Activated T-helper 9 cell treated with anti-CD3 and anti-CD28 coated beads, Interleukin-2, amount 50 U/mL, for 16 hours (primary cell): ENCODE results near the gene GRAPL.
"Not testable (repeated sequence)": the region's sequence is repeated elsewhere in the genome, so short reads cannot be mapped to it uniquely, and the experiment has no call there.

ENCODE experiments used
- DNase-seq: peaks from one replicate; pipeline ENCODE4 v3.0.0-alpha.2; 2020; ENCODE audit warnings: low read depth

The GRAPL gene

GRCh38 chr17:19127148-19127980, at the start of gene GRAPL:
GRAPL (plus strand) TSS chr17:19127589; CDS start chr17:19127620, 31 bp downstream.
- DNase-seq, result not testable (repeated sequence)

- DNase-seq, result not testable (repeated sequence)
These were observed 38.3 kb upstream of the GRAPL start for GRCh38 chr17:19088804-19089685.

DNA sequence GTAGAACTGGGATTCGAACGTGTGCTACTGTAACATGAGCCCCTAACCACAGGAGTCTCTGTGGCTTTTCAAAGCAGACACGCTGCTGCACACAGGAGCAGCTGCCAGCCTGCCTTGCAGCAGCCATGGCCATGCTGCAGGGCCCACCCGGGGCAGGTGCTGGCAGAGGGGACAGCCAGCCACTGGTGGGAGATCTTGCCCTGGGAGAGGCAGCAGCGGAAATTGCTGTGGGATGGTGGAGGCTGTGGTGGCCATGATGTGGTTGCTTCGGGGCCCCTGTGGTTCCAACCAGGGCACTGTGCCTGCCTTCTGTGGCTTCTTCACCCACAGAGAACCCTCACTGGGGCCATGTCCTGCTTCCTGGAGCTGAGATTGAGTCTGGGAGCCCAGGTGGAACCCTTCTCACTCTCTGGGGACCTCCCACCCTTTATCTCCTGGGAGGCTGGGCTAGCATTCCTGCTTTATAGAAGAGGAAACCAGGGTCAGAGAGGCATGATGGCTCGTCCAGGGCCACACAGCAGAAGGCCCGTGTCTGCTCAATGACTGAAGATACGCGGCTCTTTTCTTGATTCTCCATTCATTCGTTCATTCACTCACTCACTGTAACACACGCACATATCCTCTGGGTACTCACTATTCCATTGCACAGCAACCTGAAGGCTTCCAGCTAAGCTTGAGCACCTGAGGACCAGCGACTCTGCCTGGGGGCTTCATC, 37.2 kb upstream of the GRAPL start:
- not testable (repeated sequence) for DNase-seq

- not testable (repeated sequence) for DNase-seq
These were observed 34.4 kb upstream of the GRAPL start for GRCh38 chr17:19092737-19093683.

DNA sequence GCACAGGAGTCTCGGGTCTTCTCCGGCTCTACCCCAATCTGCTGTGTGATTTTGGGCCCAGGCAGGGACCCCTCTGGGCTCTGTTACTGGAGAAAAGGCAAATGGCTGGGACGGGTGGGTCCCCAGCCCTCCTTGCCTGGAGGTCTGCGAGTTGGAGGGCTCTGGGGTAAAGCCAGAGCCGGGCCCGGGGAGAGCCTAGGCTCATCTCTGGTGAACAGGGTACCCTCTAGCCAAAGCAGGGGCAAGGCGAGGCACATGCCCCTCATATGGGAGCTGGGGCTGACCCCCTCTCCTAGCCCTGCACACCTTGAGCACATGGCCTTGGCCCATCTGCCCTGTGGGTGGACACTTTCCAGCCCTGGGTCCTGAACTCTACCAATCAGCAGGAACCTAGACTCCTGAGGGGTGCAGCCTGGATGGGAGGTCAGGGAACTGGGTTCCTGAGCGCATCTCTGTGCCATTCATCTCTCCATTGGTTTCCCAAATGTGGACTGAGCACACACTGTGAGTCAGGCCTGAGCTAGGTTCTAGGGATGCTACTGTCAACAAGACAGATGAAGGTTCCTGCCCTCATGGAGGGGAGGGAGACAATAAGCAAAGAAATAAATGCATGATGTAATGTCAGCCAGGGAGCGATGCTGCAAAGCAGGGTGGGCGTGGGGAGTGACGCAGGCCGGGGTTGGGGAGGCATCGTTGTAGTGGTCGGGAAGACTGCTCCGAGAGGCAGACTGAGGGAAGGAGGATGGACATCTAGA, 33.5 kb upstream of the GRAPL start:
- not testable (repeated sequence) for DNase-seq

GRCh38 chr17:19108517-19108916, 18.9 kb upstream of the GRAPL start:
- DNase-seq, result not testable (repeated sequence)

DNA sequence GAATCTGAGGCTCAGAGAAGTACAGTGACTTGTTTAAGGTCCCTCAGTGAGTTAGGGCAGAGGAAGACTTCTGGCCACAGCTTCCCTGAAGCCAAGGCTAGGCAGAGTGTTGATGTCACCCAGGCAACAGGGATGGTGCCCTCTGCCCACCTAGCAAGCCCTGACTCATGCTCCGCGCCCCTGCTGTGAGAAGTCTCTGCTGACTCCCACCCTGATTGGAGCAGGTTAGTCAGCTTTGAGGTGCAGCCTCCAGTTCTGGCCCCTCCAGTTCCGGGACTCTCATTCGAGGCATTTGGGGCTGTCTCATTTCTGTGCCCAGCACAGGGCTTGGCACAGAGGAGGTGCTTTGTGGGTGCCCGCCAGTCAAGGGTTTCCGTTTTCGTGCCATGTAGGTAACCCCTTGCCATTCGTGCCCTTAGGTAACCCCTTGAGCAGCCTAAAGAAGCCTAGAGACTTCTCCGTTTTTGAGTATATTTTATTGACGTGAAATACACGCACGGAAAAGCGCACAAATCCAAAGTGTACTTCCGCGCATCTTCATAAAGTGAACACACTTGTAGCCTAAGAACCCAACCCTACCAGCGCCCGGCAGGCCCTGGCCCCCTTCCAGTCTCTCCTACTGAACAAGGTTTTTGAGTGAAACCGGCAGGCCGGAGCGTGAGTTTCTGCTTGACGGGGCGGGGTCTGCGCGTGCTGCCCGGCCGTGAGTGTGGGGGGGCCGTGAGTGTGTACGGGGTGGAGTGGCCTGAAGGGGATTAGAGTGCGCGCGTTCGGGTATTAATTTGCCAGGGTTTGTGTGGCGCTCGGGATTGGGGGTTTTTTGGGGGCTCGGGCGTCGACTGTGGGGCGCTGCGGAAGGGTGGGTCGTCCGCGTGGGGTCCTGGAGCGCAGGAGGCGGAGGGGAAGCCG, 16.9 kb upstream of the GRAPL start:
- not testable (repeated sequence) for DNase-seq

DNA sequence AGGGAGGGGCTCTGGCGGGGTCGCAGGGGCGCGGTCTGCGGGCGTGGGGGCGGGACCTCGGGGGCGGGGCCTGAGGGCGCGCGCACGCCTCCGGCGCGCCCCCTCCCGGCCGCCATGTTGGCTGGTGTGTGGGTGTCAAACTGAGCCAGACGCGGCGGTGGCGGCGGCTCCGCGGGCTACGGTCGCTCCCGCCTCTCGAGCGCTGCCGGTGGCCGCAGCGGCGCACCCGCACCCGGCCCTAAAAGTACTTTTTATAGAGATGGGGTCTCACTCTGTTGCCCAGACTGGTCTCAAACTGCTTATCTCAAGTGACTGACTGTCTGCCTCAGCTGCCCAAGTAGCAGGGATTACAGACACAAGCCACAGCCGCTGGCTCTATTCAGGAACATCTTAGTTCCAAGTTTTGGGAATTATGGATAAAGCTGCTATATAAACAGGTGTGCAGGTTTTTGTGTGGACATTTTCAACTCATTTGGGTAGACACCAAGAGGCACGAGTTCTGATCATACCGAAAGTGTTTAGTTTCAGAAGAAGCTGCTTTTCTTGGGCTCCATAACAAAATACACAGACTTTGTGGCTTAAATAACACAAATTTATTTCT, 16.2 kb upstream of the GRAPL start:
- peak; percentile 22 for DNase-seq

DNA sequence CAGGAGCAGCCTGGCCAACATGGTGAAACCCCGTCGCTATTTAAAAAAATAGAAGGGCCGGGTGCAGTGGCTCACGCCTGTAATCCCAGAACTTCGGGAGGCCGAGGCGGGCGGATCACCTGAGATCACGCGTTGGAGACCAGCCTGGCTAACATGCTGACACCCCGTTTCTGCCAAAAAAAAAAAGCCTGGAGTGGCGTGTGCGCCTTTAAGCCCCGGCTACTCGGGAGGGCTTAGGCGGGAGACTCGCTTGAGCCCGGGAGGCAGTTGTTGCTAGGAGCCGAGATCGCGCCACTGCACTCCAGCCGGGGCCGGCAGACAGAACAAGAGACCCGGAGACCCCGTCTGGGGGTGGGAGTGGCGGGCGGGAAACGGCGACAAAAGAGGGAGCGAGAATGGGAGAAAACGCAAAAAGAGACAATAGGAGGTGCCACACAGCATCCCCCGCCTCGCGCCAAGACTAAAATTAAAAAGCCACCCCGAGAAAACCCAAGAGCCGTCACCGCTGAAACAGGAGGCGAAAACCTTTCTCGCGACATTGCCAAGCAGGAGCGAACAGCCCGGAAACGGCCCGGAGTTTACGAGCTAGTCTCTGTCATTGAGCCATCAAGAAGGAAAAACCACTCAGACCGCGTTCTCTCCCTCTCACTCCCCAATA, 15.5 kb upstream of the GRAPL start:
- DNase-seq, result not testable (repeated sequence)

DNA sequence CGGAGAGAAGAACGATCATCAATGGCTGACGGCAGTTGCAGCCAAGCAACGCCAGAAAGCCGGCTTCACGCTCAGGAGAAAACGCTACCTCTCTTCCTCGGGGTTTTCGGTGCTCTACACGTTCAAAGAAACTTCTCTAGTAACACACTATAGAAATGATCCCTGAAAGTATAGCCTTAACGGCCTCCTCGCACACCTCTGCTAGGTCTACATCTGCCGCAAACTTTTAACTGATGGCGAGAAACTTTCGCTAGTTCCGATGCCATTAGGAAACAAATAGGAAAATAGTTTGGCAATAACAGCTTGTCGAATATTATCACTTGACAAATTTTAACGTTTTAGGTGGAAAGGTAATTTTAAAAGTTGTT, 14.9 kb upstream of the GRAPL start:
- not testable (repeated sequence) for DNase-seq

- DNase-seq, result not testable (repeated sequence)
These were observed 8.7 kb upstream of the GRAPL start for GRCh38 chr17:19118695-19119094.

- DNase-seq, result not testable (repeated sequence)
These were observed 2.1 kb upstream of the GRAPL start for GRCh38 chr17:19125289-19125688.

GRCh38 chr17:19129500-19129899, 2.1 kb downstream of the GRAPL start:
- DNase-seq, result not testable (repeated sequence)

GRCh38 chr17:19131108-19131507, 3.7 kb downstream of the GRAPL start:
- not testable (repeated sequence) for DNase-seq

- not testable (repeated sequence) for DNase-seq
These were observed 4.4 kb downstream of the GRAPL start for GRCh38 chr17:19131772-19132171.

DNA sequence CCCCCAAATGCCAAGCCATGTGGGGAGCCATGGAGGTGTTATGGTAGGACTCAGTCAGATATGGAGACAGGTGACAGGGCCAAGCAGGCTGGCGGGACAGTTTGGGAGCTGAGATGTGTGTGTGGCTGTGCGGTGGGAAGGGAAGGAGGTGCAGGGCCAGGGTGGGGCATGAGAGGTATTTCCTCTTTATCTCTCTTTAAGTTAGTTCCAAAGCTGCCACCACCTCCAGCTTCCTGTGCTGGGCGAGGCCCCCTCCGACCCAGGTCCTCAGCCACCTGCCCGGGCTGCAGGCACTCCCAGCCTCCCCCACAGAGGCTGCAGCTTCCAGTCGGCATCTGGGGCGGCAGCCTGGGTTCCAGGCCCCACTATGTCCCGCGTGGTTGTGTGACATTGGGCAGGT, 6.4 kb downstream of the GRAPL start:
- DNase-seq, result not testable (repeated sequence)

DNA sequence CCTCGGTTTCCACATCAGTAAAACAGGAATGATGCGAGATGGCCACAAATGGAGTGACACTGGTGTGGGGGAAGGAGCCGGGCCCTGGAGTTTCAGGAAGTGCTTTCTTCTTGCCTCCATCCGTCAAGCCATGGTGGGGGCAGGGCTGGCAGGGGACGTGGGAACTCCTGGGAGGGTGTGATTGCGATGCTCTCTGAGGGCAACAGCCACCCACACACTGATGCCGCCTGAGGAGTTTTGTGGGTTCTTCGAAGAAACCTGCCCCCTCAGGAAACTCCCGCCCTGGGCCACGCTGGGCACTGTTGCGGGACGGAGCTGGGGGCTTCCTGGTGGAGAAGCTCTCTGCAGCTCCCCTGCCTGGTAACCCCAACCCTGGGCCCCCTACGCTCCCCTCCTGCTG, 8.0 kb downstream of the GRAPL start:
- not testable (repeated sequence) for DNase-seq

GRCh38 chr17:19136138-19136537, 8.7 kb downstream of the GRAPL start:
- DNase-seq, result not testable (repeated sequence)
